DOHH2 (cell line): ENCODE data around the gene IKZF2.

Experiments used
- H3F3A ChIP-seq: fragments of 200-600 bp; sonication (generic), shearing (Covaris generic); 2 replicates; pipeline ENCODE4 v1.6.0; 2016; ENCODE audit warnings: antibody characterized with exemption, mild to moderate bottlenecking; ENCODE audit not compliant: control insufficient read depth, insufficient read depth
- H3K27ac ChIP-seq: fragments of 200-600 bp; sonication (generic); 2 replicates; pipeline ENCODE4 v1.5.1; 2014; ENCODE audit warnings: low read depth, mild to moderate bottlenecking, low read length, moderate library complexity
- H3K27me3 ChIP-seq: fragments of 200-600 bp; sonication (generic); 2 replicates; pipeline ENCODE4 v1.6.1; 2014; ENCODE audit warnings: mild to moderate bottlenecking, low read length, mixed read lengths; ENCODE audit not compliant: control insufficient read depth
- H3K36me3 ChIP-seq: fragments of 200-600 bp; sonication (generic); 2 replicates; pipeline ENCODE4 v1.6.1; 2014; ENCODE audit warnings: mild to moderate bottlenecking, low read length, moderate library complexity, mixed read lengths; ENCODE audit not compliant: control insufficient read depth
- H3K4me1 ChIP-seq: fragments of 200-600 bp; sonication (generic); 2 replicates; pipeline ENCODE4 v1.6.1; 2014; ENCODE audit warnings: mild to moderate bottlenecking, low read length, mixed read lengths; ENCODE audit not compliant: control insufficient read depth
- H3K4me2 ChIP-seq: fragments of 200-600 bp; sonication (generic); 2 replicates; pipeline ENCODE4 v1.6.0; 2014; ENCODE audit warnings: mild to moderate bottlenecking, low read length, moderate library complexity
- H3K4me3 ChIP-seq: fragments of 200-600 bp; sonication (generic); 2 replicates; pipeline ENCODE4 v1.5.1; 2014; ENCODE audit warnings: mild to moderate bottlenecking, low read length, mixed read lengths
- H3K79me2 ChIP-seq: fragments of 200-600 bp; sonication (generic); 2 replicates; pipeline ENCODE4 v1.6.1; 2014; ENCODE audit warnings: mild to moderate bottlenecking, low read length, mixed read lengths; ENCODE audit not compliant: control insufficient read depth
- H3K9me2 ChIP-seq: fragments of 200-600 bp; sonication (generic); replicated peaks from 2 replicates; pipeline ENCODE4 v1.6.1; 2014; ENCODE audit warnings: mild to moderate bottlenecking, low read length, mixed read lengths; ENCODE audit not compliant: control insufficient read depth
- H3K9me3 ChIP-seq: fragments of 200-600 bp; sonication (generic); 2 replicates; pipeline ENCODE4 v1.6.1; 2014; ENCODE audit warnings: antibody characterized with exemption, low read length, mixed read lengths; ENCODE audit not compliant: control insufficient read depth, insufficient read depth
- H4K20me1 ChIP-seq: fragments of 200-600 bp; sonication (generic); 2 replicates; pipeline ENCODE4 v1.6.0; 2014; ENCODE audit warnings: low read depth, mild to moderate bottlenecking, antibody characterized with exemption, low read length, moderate library complexity; ENCODE audit not compliant: control insufficient read depth, insufficient read depth
- CTCF ChIP-seq: fragments of 200-600 bp; sonication (generic); IDR thresholded peaks from one replicate; pipeline ENCODE4 v1.5.1; 2014; ENCODE audit warnings: antibody characterized with exemption, mild to moderate bottlenecking, low read depth, low read length; ENCODE audit not compliant: poor library complexity, severe bottlenecking
- EZH2phosphoT487 ChIP-seq: fragments of 200-600 bp; sonication (generic); IDR thresholded peaks from 2 replicates; pipeline ENCODE4 v1.6.1; 2017; ENCODE audit warnings: borderline replicate concordance, mild to moderate bottlenecking, antibody characterized with exemption, low read length, moderate library complexity, mixed read lengths

IKZF2 gene

DNA sequence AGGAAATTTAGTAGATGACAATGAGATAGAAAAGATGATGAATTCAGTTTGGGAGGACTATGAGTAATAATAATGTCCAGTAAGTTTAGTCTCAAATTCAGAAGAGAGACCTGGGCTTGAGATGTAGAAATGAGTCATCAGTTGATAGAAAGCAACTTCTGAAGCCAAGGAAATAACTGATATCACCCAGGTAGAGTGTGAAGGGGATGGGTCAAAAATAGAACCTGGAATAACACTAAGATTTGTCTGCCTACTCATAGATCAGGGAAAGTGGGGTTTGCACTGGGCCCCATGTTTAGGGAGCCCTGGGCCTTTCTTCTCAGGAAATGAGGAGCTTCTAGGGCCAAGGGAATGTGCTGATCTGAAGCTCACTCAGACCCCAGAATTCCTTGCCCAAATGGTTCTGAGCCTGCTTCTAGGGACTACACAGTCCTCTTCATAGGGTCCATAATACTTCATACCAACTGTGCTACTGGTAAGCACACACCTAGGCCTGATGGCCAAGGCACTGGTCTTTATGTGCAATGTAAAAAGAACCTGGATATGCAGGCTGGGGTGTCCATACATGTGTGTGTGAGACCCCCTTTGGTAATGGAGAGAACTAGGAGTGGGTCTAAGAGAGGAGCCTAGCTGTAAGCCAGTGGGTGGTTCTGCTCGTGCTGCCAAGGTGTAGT lies 141.2 kb downstream of the IKZF2 start:
- Histone ChIP-seq H3K4me1 (no peaks in the 10 kb centered on the region), H3K27ac (no peak overlapping the region), H3F3A (no peaks in the 10 kb centered on the region), H3K4me3 (no peak overlapping the region), H3K9me3 (no peaks in the 10 kb centered on the region), H3K4me2 (no peak overlapping the region), H3K9me2 (no peaks in the 10 kb centered on the region), H3K79me2 (no peaks in the 10 kb centered on the region), H3K36me3 (peaks cover 14% of the 10 kb centered on the region), H4K20me1 (no peaks in the 10 kb centered on the region), H3K27me3 (no peaks in the 10 kb centered on the region)
- TF ChIP-seq EZH2phosphoT487, result no peak
- no peak for TF ChIP-seq CTCF

DNA sequence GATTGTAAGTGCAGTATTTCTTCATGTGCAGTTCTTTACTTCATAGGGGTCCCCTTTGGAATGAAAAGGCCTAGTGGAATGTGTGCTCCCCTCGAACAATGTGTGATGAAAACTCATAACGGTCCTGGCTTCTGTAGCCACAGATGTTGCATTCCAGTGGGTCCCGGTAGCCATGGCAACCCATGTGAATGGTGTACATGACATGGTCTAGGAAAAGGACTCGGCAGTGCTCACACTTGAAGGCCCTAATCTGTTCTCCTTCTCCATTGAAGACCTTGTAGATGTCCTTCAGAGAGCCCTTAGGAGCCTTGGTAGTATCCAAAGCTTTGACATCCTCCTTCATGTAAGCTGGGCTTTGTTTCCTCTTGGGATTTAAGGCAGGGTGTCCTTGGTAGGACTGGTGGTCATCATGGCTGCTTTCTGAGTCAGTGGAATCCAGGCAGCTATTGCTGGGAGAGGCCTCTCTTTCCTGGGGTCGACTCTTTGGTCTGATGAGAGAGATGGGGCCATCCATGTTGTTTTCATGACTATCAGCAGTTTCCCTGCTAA lies 144.0 kb downstream of the IKZF2 start:
- Histone ChIP-seq H3F3A (no peaks in the 10 kb centered on the region), H3K9me2 (no peaks in the 10 kb centered on the region), H3K27me3 (no peaks in the 10 kb centered on the region), H3K4me1 (peaks cover 1% of the 10 kb centered on the region), H3K4me2 (no peak overlapping the region), H3K79me2 (no peaks in the 10 kb centered on the region), H3K27ac (no peak overlapping the region), H3K36me3 (peaks cover 9% of the 10 kb centered on the region), H3K9me3 (no peaks in the 10 kb centered on the region), H3K4me3 (no peak overlapping the region), H4K20me1 (no peaks in the 10 kb centered on the region)
- TF ChIP-seq EZH2phosphoT487 (no peak), CTCF (no peak)

DNA sequence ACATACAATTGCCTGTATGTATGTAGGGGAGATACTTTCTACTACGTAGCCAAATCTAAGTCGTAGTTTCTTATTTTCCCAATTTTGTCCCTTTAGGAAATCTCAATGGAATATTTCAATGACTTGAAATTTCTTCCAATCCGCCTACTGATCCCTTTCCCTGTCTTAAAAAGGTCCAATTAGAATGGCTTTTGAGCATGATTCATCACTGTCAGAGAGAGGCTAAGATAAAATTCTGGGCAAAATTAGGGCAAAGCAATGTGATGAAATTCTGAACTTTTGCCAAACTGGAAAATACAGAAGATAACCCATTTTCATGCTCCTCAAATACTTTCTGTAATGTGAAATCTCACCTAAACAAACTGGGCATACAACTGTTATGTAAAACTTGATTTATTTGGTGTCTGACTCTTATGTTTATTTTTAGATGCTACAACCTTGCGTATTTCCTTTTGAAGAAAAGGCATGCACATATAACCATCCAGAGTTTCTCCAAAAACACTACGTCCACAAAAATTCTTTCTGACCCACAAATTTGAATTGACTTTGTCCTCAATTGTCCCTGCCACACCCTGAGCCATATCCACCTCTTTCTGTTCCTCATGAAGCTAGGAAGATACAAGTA lies 147.1 kb downstream of the IKZF2 start:
- TF ChIP-seq EZH2phosphoT487, result no peak
- no peak for TF ChIP-seq CTCF
- Histone ChIP-seq H3K27ac (no peak overlapping the region), H3K36me3 (peaks cover 6% of the 10 kb centered on the region), H3K79me2 (no peaks in the 10 kb centered on the region), H3K9me3 (no peaks in the 10 kb centered on the region), H3K4me1 (peaks cover 17% of the 10 kb centered on the region), H3K4me2 (no peak overlapping the region), H3F3A (no peaks in the 10 kb centered on the region), H4K20me1 (no peaks in the 10 kb centered on the region), H3K27me3 (no peaks in the 10 kb centered on the region), H3K9me2 (no peaks in the 10 kb centered on the region), H3K4me3 (no peak overlapping the region)
